UCSD-AML1 (cell line): ENCODE data around the gene UNC119.

Experiments used
- DNase-seq: peaks from one replicate; lab custom pipeline; 2025; ENCODE audit not compliant: unreplicated experiment; lab: John Stamatoyannopoulos, UW

UNC119 gene

GRCh38 chr17:28499684-28500357 is 52.6 kb downstream of the UNC119 start:
- no peak for DNase-seq

GRCh38 chr17:28499364-28499664 is 53.1 kb downstream of the UNC119 start:
- no peak for DNase-seq

GRCh38 chr17:28498652-28499363 is 53.6 kb downstream of the UNC119 start:
- DNase-seq, result no peak

DNA sequence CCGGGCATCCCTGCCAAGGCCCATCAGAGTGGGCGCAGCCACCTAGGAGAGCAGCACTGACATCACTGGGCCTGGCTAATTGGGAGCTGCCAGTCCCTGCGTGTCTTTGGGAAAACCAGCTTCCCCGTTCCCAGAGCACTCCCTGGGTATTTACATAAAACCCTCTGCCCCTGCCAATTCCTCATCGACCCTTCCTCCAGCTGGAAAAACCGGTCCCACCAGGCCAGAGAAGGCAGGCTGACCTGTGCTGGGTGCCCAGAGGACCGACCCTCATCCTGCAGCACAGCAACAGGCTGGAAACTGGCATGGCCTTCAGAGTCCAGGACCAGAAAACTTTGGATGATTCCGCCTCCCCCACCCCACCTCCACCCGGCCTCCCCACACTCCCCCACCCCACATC is 54.5 kb downstream of the UNC119 start:
- DNase-seq, result no peak
